ENCODE measurements around the gene NUP37. TPM values are rescaled to one million over a fixed set of nuclear protein-coding genes. Genes with fewer than 3 reads are reported as not detected.
"Not testable (repeated sequence)": the region's sequence is repeated elsewhere in the genome, so short reads cannot be mapped to it uniquely, and the experiment has no call there.

The NUP37 gene
- total and polyA plus RNA-seq, 2 of the 8 experiments (the other 6 are each of a cell fraction or from before 2014, with no cell fraction given), result 53.5 to 71.0 TPM

GRCh38 chr12:102137619-102138018 is 17.7 kb upstream of the NUP37 start:
- DNase-seq (ENCODE audit: low read depth in 1 of 2, low spot score in 2 of 2); H2AK5ac ChIP-seq (ENCODE audit: low read depth, low read length); H3K56ac ChIP-seq (replicated peaks; ENCODE audit: insufficient read length, low read depth, low read length); H3K27ac ChIP-seq (ENCODE audit: low read depth, low read length); H2BK120ac ChIP-seq (replicated peaks; ENCODE audit: low read depth, low read length); POLR2A ChIA-PET (ENCODE audit: partially characterized antibody); H4K91ac ChIP-seq (replicated peaks; ENCODE audit: insufficient read length, low read length); H2BK15ac ChIP-seq (ENCODE audit: low read length); H3K27me3 ChIP-seq (replicated peaks in 1 of 4; ENCODE audit: control insufficient read depth in 3 of 4, extremely low read depth in 1 of 4, insufficient read depth in 3 of 4, low read length in 3 of 4); H3K18ac ChIP-seq (ENCODE audit: extremely low read depth, low read length); H4K20me1 ChIP-seq (replicated peaks in 1 of 2; ENCODE audit: control insufficient read depth in 1 of 2, insufficient read depth in 2 of 2, low read length in 2 of 2); H4K8ac ChIP-seq (ENCODE audit: extremely low read depth, insufficient read depth, low read length); H3K4me2 ChIP-seq (ENCODE audit: insufficient read depth in 1 of 2, low read depth in 2 of 2, low read length in 2 of 2); H2BK12ac ChIP-seq (ENCODE audit: low read depth, low read length); H3K9ac ChIP-seq (replicated peaks in 1 of 4; ENCODE audit: extremely low read depth in 1 of 4, low read depth in 3 of 4, low read length in 3 of 4); H3K36me3 ChIP-seq (ENCODE audit: control insufficient read depth in 2 of 4, insufficient read depth in 4 of 4, low read length in 3 of 4); H3K4me1 ChIP-seq (replicated peaks in 1 of 4; ENCODE audit: control insufficient read depth in 3 of 4, insufficient read depth in 4 of 4, low read length in 3 of 4); H3K23ac ChIP-seq (ENCODE audit: insufficient read length); H3K14ac ChIP-seq (ENCODE audit: insufficient read length); H3K4ac ChIP-seq (replicated peaks; ENCODE audit: insufficient read length, low read depth, low read length); H2BK20ac ChIP-seq (ENCODE audit: low read length); H4K5ac ChIP-seq (ENCODE audit: insufficient read length, low read depth, low read length); H3K79me1 ChIP-seq (ENCODE audit: low read depth, low read length); H2BK5ac ChIP-seq (ENCODE audit: low read depth, low read length); H2AFZ ChIP-seq (ENCODE audit: low read length); H3K4me3 ChIP-seq (ENCODE audit: extremely low read depth in 1 of 4, insufficient read depth in 2 of 4, low read depth in 3 of 4, low read length in 4 of 4); H3K79me2 ChIP-seq (ENCODE audit: control insufficient read depth in 1 of 2, insufficient read depth in 2 of 2, low read length in 2 of 2); H3K23me2 ChIP-seq (ENCODE audit: low read depth, low read length); CTCF ChIA-PET (ENCODE audit: partially characterized antibody); FAIRE-seq; H3K9me3 ChIP-seq (ENCODE audit: insufficient read depth in 2 of 2, low read depth in 1 of 2, low read length in 1 of 2): not testable (repeated sequence)
- 95% methylated on average over 8 of the region's 8 CpGs; no CpG with 5 or more reads in 1 of the 2 experiments for WGBS, 2 experiments (ENCODE audit: extremely low coverage in 1 of 2, insufficient coverage in 1 of 2, insufficient read length in 1 of 2, insufficient replicate concordance in 2 of 2, low coverage in 1 of 2, low lambda C conversion rate in 2 of 2, missing lambda C conversion rate in 1 of 2)

DNA sequence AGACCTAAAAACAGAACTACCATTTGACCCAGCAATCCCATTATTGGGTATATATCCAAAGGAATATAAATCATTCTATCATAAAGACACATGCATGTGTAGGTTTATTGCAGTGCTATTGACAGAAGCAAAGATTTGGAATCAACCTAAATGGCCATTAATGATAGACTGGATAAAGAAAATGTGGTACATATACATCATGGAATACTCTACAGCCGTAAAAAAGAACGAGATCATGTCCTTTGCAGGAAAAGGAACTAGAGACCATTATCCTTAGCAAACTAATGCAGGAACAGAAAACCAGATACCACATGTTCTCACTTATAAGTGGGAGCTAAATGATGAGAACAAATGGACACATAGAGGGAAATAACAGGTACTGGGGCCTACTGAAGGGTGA is 11.5 kb upstream of the NUP37 start:
- CTCF ChIA-PET (ENCODE audit: partially characterized antibody), result not testable (repeated sequence)

More for the DNA sequence above, 11.5 kb upstream of the NUP37 start:
- H2AK5ac ChIP-seq (ENCODE audit: low read depth, low read length); H3K4ac ChIP-seq (replicated peaks; ENCODE audit: insufficient read length, low read depth, low read length); H3K9me3 ChIP-seq (ENCODE audit: insufficient read depth in 2 of 2, low read depth in 1 of 2, low read length in 1 of 2); H3K14ac ChIP-seq (ENCODE audit: insufficient read length); H3K23ac ChIP-seq (ENCODE audit: insufficient read length); H3K56ac ChIP-seq (replicated peaks; ENCODE audit: insufficient read length, low read depth, low read length); H4K91ac ChIP-seq (replicated peaks; ENCODE audit: insufficient read length, low read length); H2BK120ac ChIP-seq (replicated peaks; ENCODE audit: low read depth, low read length); H3K79me1 ChIP-seq (ENCODE audit: low read depth, low read length); H2BK20ac ChIP-seq (ENCODE audit: low read length); H3K4me2 ChIP-seq (ENCODE audit: insufficient read depth in 1 of 2, low read depth in 2 of 2, low read length in 2 of 2); H2BK5ac ChIP-seq (ENCODE audit: low read depth, low read length); DNase-seq (ENCODE audit: low read depth in 1 of 2, low spot score in 2 of 2); H4K20me1 ChIP-seq (replicated peaks in 1 of 2; ENCODE audit: control insufficient read depth in 1 of 2, insufficient read depth in 2 of 2, low read length in 2 of 2); H3K9ac ChIP-seq (replicated peaks in 1 of 4; ENCODE audit: extremely low read depth in 1 of 4, low read depth in 3 of 4, low read length in 3 of 4); H3K79me2 ChIP-seq (ENCODE audit: control insufficient read depth in 1 of 2, insufficient read depth in 2 of 2, low read length in 2 of 2); H3K27ac ChIP-seq (ENCODE audit: low read depth, low read length); H3K4me1 ChIP-seq (replicated peaks in 1 of 4; ENCODE audit: control insufficient read depth in 3 of 4, insufficient read depth in 4 of 4, low read length in 3 of 4); H4K5ac ChIP-seq (ENCODE audit: insufficient read length, low read depth, low read length); H3K23me2 ChIP-seq (ENCODE audit: low read depth, low read length); H3K18ac ChIP-seq (ENCODE audit: extremely low read depth, low read length); H2BK15ac ChIP-seq (ENCODE audit: low read length); FAIRE-seq; H2AFZ ChIP-seq (ENCODE audit: low read length); H3K4me3 ChIP-seq (ENCODE audit: extremely low read depth in 1 of 4, insufficient read depth in 2 of 4, low read depth in 3 of 4, low read length in 4 of 4); POLR2A ChIA-PET (ENCODE audit: partially characterized antibody); H4K8ac ChIP-seq (ENCODE audit: extremely low read depth, insufficient read depth, low read length); H3K27me3 ChIP-seq (replicated peaks in 1 of 4; ENCODE audit: control insufficient read depth in 3 of 4, extremely low read depth in 1 of 4, insufficient read depth in 3 of 4, low read length in 3 of 4); H2BK12ac ChIP-seq (ENCODE audit: low read depth, low read length): not testable (repeated sequence)
- 92% methylated on average over 2 of the region's 2 CpGs; no CpG with 5 or more reads in 1 of the 2 experiments for whole genome bisulfite sequencing, 2 experiments (ENCODE audit: extremely low coverage in 1 of 2, insufficient coverage in 1 of 2, insufficient read length in 1 of 2, insufficient replicate concordance in 2 of 2, low coverage in 1 of 2, low lambda C conversion rate in 2 of 2, missing lambda C conversion rate in 1 of 2)
- H3K36me3 ChIP-seq (ENCODE audit: control insufficient read depth in 2 of 4, insufficient read depth in 4 of 4, low read length in 3 of 4), result peaks cover 0 to 12% (median 7%) of the 10 kb centered on the region in 4 experiments; a peak in 3 of 8 replicates
